MM.1S (cell line): Measurements from ENCODE around the gene DMRTA1.

Experiments used
- EZH2 ChIP-seq: fragments of 300-600 bp; sonication (generic); optimal IDR thresholded peaks from 2 replicates; pipeline ENCODE3; 2017; ENCODE audit warnings: low read depth, mild to moderate bottlenecking, antibody characterized with exemption, low read length, mixed read lengths
- EZH2phosphoT487 ChIP-seq: fragments of 300-600 bp; sonication (generic); IDR thresholded peaks from 2 replicates; pipeline ENCODE4 v1.6.1; 2018; ENCODE audit warnings: antibody characterized with exemption, low read length
- TF ChIP-seq, protein P1 (sequence below): fragments of 300-600 bp; sonication (generic); IDR thresholded peaks from 2 replicates; pipeline ENCODE4 v1.5.1; 2016; ENCODE audit warnings: antibody characterized with exemption, low read length, mixed read lengths

- no peak for TF ChIP-seq EZH2phosphoT487
- TF ChIP-seq, protein P1, sequence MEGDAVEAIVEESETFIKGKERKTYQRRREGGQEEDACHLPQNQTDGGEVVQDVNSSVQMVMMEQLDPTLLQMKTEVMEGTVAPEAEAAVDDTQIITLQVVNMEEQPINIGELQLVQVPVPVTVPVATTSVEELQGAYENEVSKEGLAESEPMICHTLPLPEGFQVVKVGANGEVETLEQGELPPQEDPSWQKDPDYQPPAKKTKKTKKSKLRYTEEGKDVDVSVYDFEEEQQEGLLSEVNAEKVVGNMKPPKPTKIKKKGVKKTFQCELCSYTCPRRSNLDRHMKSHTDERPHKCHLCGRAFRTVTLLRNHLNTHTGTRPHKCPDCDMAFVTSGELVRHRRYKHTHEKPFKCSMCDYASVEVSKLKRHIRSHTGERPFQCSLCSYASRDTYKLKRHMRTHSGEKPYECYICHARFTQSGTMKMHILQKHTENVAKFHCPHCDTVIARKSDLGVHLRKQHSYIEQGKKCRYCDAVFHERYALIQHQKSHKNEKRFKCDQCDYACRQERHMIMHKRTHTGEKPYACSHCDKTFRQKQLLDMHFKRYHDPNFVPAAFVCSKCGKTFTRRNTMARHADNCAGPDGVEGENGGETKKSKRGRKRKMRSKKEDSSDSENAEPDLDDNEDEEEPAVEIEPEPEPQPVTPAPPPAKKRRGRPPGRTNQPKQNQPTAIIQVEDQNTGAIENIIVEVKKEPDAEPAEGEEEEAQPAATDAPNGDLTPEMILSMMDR: no peak
- no peak for TF ChIP-seq EZH2
Observed at GRCh38 chr9:22433691-22434090, 12.9 kb upstream of the DMRTA1 start.
